Urinary bladder (tissue), 4 donors: ENCODE measurements around the gene TNNC2. TPM values are rescaled to one million over a fixed set of nuclear protein-coding genes. Genes with fewer than 3 reads are reported as not detected.
A peak's percentile ranks its signal among the peaks of the same experiment; 100 is the strongest.
"Not testable (repeated sequence)": the region's sequence is repeated elsewhere in the genome, so short reads cannot be mapped to it uniquely, and the experiment has no call there.

Experiments
- DNase-seq: peaks from one replicate; pipeline ENCODE4 v3.0.0-alpha.2; 2015; ENCODE audit errors: extremely low spot score
- H3K27ac ChIP-seq: one replicate; pipeline ENCODE4 v1.5.1; 2013; ENCODE audit warnings: low read depth, mild to moderate bottlenecking, moderate library complexity
- H3K36me3 ChIP-seq: one replicate; pipeline ENCODE4 v1.6.1; 2013; ENCODE audit warnings: mild to moderate bottlenecking, moderate library complexity; ENCODE audit not compliant: insufficient read depth
- H3K4me1 ChIP-seq: one replicate; pipeline ENCODE4 v1.6.1; 2013; ENCODE audit warnings: mild to moderate bottlenecking, moderate library complexity; ENCODE audit not compliant: insufficient read depth
- H3K4me3 ChIP-seq: one replicate; pipeline ENCODE4 v1.5.1; 2013; ENCODE audit warnings: low read depth, low read length
- WGBS: extraction: QIAGEN DNeasy Blood & Tissue Kit; methylation state at CpG from one replicate; pipeline ENCODE4 v1.1.7; 2013; 5-methylcytosine and 5-hydroxymethylcytosine counted together
- polyA plus RNA-seq: library from polyadenylated mRNA; stranded (reverse); fragments of 200-250 nt; gene quantifications from one replicate; pipeline ENCODE4 v1.2.3, GENCODE V29; 2013
- total RNA-seq: library from RNA; depleted of rRNA; stranded (reverse); fragments of >200 nt; gene quantifications from one replicate; pipeline ENCODE4 v1.2.3, GENCODE V29; 2014
- donor health status: healthy with polysubstance abuse.
- donor health status: healthy.

TNNC2 gene
- total and polyA plus RNA-seq, 2 donors, result 4.1 to 23.2 TPM

GRCh38 chr20:45840700-45841198, 13.6 kb upstream of the TNNC2 start:
- H3K27ac ChIP-seq, result no peak overlapping the region
- DNase-seq, result no peak
- 89% methylated on average over 25 of the region's 25 CpGs for WGBS
- H3K4me3 ChIP-seq, result no peak overlapping the region
- H3K36me3 ChIP-seq, result no peaks in the 10 kb centered on the region
- no peaks in the 10 kb centered on the region for H3K4me1 ChIP-seq

GRCh38 chr20:45836841-45837240, 9.7 kb upstream of the TNNC2 start:
- Histone ChIP-seq H3K27ac (no peak overlapping the region), H3K4me1 (no peaks in the 10 kb centered on the region), H3K36me3 (no peaks in the 10 kb centered on the region), H3K4me3 (no peak overlapping the region)
- no peak for DNase-seq
- WGBS, result 14% methylated on average over 1 of the region's 1 CpG

DNA sequence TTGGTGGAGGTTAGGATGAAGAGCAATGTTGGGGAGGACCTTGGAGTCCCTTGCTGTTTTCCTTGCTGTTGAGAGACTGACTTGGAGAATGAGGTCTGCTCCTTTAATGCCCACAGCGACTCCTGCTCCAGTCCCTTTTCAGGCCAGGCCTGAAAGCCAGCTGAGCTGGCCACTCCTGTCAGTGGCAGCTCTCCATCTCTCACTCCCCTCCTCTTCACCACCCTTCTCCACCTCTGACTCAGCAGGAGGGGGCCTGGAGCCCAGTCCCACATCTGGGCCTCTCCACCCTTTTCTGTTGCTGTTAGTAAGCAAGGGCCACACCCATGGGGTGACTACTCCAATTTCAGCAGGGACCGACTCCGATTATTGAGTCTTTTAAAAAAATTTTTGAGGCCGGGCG, 8.7 kb upstream of the TNNC2 start:
- WGBS, result 63% methylated on average over 5 of the region's 5 CpGs
- H3K27ac ChIP-seq, result no peak overlapping the region
- H3K4me1 ChIP-seq, result no peaks in the 10 kb centered on the region
- H3K36me3 ChIP-seq, result no peaks in the 10 kb centered on the region
- no peak for DNase-seq
- H3K4me3 ChIP-seq, result peak overlapping the region; percentile 2

DNA sequence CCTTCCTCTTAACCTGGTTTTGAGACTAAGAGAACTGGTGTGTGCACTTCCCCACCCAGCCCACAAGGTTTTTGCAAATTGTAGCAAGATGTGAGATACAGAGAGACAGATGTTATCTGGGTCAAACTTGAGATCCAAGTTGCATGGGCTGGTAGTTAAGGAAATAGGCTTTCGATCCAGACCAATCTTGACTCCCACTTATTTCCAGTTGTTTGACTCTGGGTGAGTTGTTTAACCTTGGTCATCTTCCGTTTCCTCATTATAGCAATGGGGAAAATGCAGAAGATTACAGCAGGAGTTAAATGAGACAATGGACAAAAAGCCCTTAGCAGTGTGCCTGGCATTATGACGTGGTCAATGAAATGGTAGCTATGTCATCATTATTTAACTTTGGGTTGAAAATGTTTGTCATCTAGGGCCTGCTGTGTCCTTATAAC, 8.2 kb upstream of the TNNC2 start:
- H3K4me1 ChIP-seq, result no peaks in the 10 kb centered on the region
- peak overlapping the region; percentile 12 for H3K27ac ChIP-seq
- DNase-seq, result no peak
- H3K36me3 ChIP-seq, result no peaks in the 10 kb centered on the region
- peak overlapping the region; percentile 55 for H3K4me3 ChIP-seq
- WGBS, result 49% methylated on average over 3 of the region's 3 CpGs

- H3K27ac ChIP-seq, result peak overlapping the region; percentile 42
- H3K4me3 ChIP-seq, result peak overlapping the region; percentile 55
- DNase-seq, result no peak
- WGBS, result 66% methylated on average over 14 of the region's 14 CpGs
- no peaks in the 10 kb centered on the region for H3K36me3 ChIP-seq
- H3K4me1 ChIP-seq, result no peaks in the 10 kb centered on the region
Observed at GRCh38 chr20:45834797-45835161, 7.7 kb upstream of the TNNC2 start.

DNA sequence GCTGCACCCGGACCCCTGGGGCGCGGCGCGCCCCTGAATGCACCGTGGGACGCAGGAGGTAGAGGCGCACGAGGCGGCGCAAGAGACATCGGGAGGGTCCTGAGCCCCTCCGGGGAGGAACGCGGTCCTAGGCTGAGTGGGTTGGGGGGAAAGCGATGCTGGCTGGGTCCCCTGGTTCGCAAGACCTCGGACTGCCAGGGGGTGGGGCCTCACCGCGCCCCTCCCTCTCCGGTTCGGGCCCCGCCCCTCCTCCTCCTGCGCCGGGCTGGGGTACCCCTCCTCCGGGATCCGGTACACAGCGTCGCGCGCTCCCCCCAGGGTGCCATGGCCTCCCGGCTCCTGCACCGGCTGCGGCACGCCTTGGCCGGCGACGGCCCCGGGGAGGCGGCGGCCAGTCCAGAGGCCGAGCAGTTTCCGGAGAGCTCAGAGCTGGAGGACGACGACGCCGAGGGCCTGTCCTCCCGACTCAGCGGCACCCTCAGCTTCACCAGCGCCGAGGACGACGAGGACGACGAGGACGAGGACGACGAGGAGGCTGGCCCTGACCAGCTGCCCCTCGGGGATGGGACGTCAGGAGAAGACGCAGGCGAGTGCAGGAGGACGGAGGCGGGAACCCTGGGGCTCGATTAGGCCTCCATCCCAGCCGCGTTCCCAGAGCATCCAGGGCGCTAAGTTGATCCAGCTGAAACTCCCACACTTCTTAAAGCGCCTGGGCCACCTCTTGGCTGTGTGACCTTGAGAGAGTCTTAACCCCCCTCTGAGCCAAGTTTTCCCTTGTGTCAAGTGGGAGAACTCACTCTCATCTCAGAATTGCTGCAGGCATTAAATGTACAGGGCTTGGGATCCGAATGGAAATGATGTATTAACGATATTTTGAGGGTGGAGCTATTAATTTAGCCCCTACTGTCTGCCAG, 7.0 kb upstream of the TNNC2 start:
- 3% methylated on average over 71 of the region's 71 CpGs for WGBS
- peak; percentile 32 for DNase-seq
- no peaks in the 10 kb centered on the region for H3K36me3 ChIP-seq
- no peaks in the 10 kb centered on the region for H3K4me1 ChIP-seq
- peak overlapping the region; percentile 55 for H3K4me3 ChIP-seq
- H3K27ac ChIP-seq, result peak overlapping the region; percentile 79

DNA sequence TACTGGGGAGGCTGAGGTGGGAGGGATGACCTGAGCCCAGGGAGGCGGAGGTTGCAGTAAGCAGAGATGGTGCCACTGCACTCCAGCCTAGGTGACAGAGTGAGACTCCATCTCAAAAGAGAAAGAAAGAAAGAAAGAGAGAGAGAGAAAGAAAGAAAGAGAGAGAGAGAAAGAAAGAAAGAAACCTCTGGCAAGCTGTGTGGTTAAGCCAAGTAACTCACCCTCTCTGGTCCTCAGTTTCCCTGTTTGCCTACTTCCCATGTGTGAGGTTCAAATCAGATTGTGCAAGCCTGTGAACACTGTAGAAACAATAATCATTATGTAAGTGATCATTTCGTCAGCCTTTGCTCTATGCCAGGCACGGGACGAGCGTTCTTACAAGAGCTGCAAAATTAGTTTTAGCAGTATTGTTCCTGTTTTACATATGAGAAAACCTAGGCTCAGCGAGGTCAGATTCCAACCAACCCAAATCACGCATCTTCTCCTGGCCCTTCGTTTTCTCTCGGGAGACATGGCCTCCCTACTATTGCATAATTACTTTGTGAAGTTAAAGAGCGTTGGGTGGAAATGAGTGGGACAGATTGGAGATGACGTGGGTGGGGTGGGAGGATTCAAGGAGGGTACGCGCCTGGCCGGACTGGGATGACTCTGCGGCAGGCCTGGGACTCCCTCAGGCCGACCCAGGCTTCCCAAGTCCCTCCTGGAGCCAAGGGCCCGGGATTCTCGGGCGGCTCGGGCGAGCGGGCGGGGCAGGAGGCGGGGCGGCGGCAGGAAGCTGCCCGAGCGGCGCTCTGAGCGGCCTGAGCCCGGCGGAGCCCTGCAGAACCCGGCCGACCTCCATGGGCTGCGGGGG, 6.1 kb upstream of the TNNC2 start, which contains the start of gene SNX21:
Gene SNX21, plus strand, starts transcription at position 770 of the 853 bp plus-strand sequence. CDS start 121 bp downstream, outside the sequence.
- Histone ChIP-seq H3K36me3 (no peaks in the 10 kb centered on the region), H3K4me3 (peak within 1 kb of the TSS; percentile 55), H3K27ac (peak within 1 kb of the TSS; percentile 79), H3K4me1 (no peaks in the 10 kb centered on the region)
- 4% methylated on average over 35 of the region's 35 CpGs for WGBS
- peak; percentile 43 for DNase-seq

- H3K27ac ChIP-seq, result peak overlapping the region; percentile 79
- 81% methylated on average over 4 of the region's 4 CpGs for WGBS
- no peak overlapping the region for H3K4me3 ChIP-seq
- no peak for DNase-seq
- H3K36me3 ChIP-seq, result no peaks in the 10 kb centered on the region
- H3K4me1 ChIP-seq, result no peaks in the 10 kb centered on the region
Observed at GRCh38 chr20:45832619-45833018, 5.5 kb upstream of the TNNC2 start.

GRCh38 chr20:45829673-45830106, 2.6 kb upstream of the TNNC2 start:
- DNase-seq, H3K4me3 ChIP-seq, H3K36me3 ChIP-seq, H3K27ac ChIP-seq, H3K4me1 ChIP-seq: not testable (repeated sequence)
- 93% methylated on average over 4 of the region's 4 CpGs for WGBS

- H3K4me1 ChIP-seq, result no peaks in the 10 kb centered on the region
- H3K4me3 ChIP-seq, result no peak overlapping the region
- WGBS, result 20% methylated on average over 2 of the region's 2 CpGs
- no peak overlapping the region for H3K27ac ChIP-seq
- H3K36me3 ChIP-seq, result no peaks in the 10 kb centered on the region
- DNase-seq, result no peak
Observed at GRCh38 chr20:45828589-45828988, 1.5 kb upstream of the TNNC2 start.

DNA sequence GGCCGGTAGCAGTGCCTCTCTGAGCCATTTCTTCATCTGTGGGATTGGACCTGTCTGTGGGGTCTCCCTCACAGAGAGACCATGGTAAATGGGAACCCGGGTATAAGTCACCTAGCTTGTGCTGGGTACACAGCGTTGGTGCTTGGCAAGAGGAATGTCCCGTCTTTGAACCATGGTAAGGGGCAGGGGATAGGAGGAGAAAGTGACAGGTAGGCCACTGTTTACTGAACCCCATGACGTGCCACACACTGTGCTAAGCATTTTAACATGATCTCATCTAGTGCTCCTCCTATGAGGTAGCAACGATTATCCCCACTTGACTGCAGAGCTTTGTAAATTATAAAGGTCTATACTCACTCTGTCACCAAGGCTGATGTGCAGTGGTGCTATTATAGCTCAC, 600 bp upstream of the TNNC2 start:
- DNase-seq, result no peak
- WGBS, result 76% methylated on average over 6 of the region's 6 CpGs
- Histone ChIP-seq H3K4me1 (no peaks in the 10 kb centered on the region), H3K36me3 (no peaks in the 10 kb centered on the region), H3K4me3 (no peak overlapping the region), H3K27ac (no peak overlapping the region)

GRCh38 chr20:45826381-45827019, 612 bp downstream of the TNNC2 start:
- H3K27ac ChIP-seq, result no peak overlapping the region
- 60% methylated on average over 6 of the region's 6 CpGs for WGBS
- H3K36me3 ChIP-seq, result no peaks in the 10 kb centered on the region
- no peaks in the 10 kb centered on the region for H3K4me1 ChIP-seq
- DNase-seq, result no peak
- no peak overlapping the region for H3K4me3 ChIP-seq
